Measurements from ENCODE around the gene RPRM. TPM values are rescaled to one million over a fixed set of nuclear protein-coding genes. Genes with fewer than 3 reads are reported as not detected.

The RPRM gene
- total RNA-seq, 1 donor from 2014 or later, result not detected

- H3K36me3 Mint-ChIP-seq (ENCODE audit: low read depth), result no peaks in the 10 kb centered on the region
- H3K4me1 Mint-ChIP-seq, result no peaks in the 10 kb centered on the region
- H3K27me3 Mint-ChIP-seq, result no peaks in the 10 kb centered on the region
- no peak overlapping the region for H3K4me3 Mint-ChIP-seq
- no peak overlapping the region for H3K27ac Mint-ChIP-seq
- intact Hi-C loops (cut with micrococcal nuclease), result no loop called here
- no peak for DNase-seq
- H3K9me3 Mint-ChIP-seq, result no peaks in the 10 kb centered on the region
Observed at GRCh38 chr2:153433403-153433802, 45.2 kb downstream of the RPRM start.

GRCh38 chr2:153432381-153432780 is 46.2 kb downstream of the RPRM start:
- Mint-ChIP-seq H3K4me1 (no peaks in the 10 kb centered on the region), H3K27me3 (no peaks in the 10 kb centered on the region), H3K36me3 (ENCODE audit: low read depth) (no peaks in the 10 kb centered on the region), H3K27ac (no peak overlapping the region), H3K9me3 (no peaks in the 10 kb centered on the region), H3K4me3 (no peak overlapping the region)
- intact Hi-C loops (cut with micrococcal nuclease), result no loop called here
- no peak for DNase-seq

- DNase-seq, result no peak
- intact Hi-C loops (cut with micrococcal nuclease), result no loop called here
- Mint-ChIP-seq H3K27me3 (no peaks in the 10 kb centered on the region), H3K36me3 (ENCODE audit: low read depth) (no peaks in the 10 kb centered on the region), H3K9me3 (no peaks in the 10 kb centered on the region), H3K4me3 (no peak overlapping the region), H3K4me1 (no peaks in the 10 kb centered on the region), H3K27ac (no peak overlapping the region)
Observed at GRCh38 chr2:153431114-153431513, 47.4 kb downstream of the RPRM start.
